SK-N-SH (cell line): ENCODE measurements around the gene NTM.

ENCODE experiments used
- CHD2 ChIP-seq: fragments of 150-350 bp; IDR thresholded peaks from 2 replicates; pipeline ENCODE4 v1.6.1; 2018; ENCODE audit warnings: low read length; ENCODE audit not compliant: partially characterized antibody
- CTCF ChIP-seq: fragments of 200-600 bp; sonication (generic); IDR thresholded peaks from 2 replicates; pipeline ENCODE4 v1.6.1; 2017; ENCODE audit warnings: antibody characterized with exemption, mild to moderate bottlenecking, moderate library complexity
- EP300 ChIP-seq, 2 experiments: IDR thresholded peaks; 2 replicates each; pipeline versions ENCODE4 v1.4.0 to v1.6.1; 2012; ENCODE audit warnings: borderline replicate concordance in 1 of 2, low read depth in 1 of 2, low read length in 1 of 2
- EZH2phosphoT487 ChIP-seq: fragments of 200-600 bp; sonication (generic); IDR thresholded peaks from 2 replicates; pipeline ENCODE4 v1.6.1; 2017; ENCODE audit warnings: low read depth, mixed run types, mild to moderate bottlenecking, antibody characterized with exemption, moderate library complexity, borderline replicate concordance
- FOXM1 ChIP-seq: IDR thresholded peaks from 2 replicates; pipeline ENCODE4 v1.4.0; 2012; ENCODE audit warnings: low read depth, mild to moderate bottlenecking
- MXI1 ChIP-seq: IDR thresholded peaks from 2 replicates; pipeline ENCODE4 v1.6.1; 2012; ENCODE audit warnings: mild to moderate bottlenecking, low read depth, low read length, improper control_type of control experiment
- POLR2AphosphoS5 ChIP-seq: IDR thresholded peaks from 2 replicates; pipeline ENCODE4 v1.6.1; 2012; ENCODE audit warnings: low read depth, low read length
- RAD21 ChIP-seq: IDR thresholded peaks from 2 replicates; pipeline ENCODE4 v1.6.1; 2012; ENCODE audit warnings: mild to moderate bottlenecking, low read length
- REST ChIP-seq: IDR thresholded peaks from 2 replicates; pipeline ENCODE4 v1.6.1; 2012; ENCODE audit warnings: mild to moderate bottlenecking, low read depth, low read length, moderate library complexity
- SIN3A ChIP-seq: IDR thresholded peaks from 2 replicates; pipeline ENCODE4 v1.6.1; 2012; ENCODE audit warnings: low read depth, mild to moderate bottlenecking, low read length, moderate library complexity, borderline replicate concordance
- SMC3 ChIP-seq: IDR thresholded peaks from 2 replicates; pipeline ENCODE4 v1.6.1; 2012; ENCODE audit warnings: low read depth, low read length, improper control_type of control experiment
- USF1 ChIP-seq: IDR thresholded peaks from 2 replicates; pipeline ENCODE4 v1.4.0; 2012; ENCODE audit warnings: low read depth, borderline replicate concordance
- USF2 ChIP-seq: fragments of 150-350 bp; IDR thresholded peaks from 2 replicates; pipeline ENCODE4 v1.6.1; 2017; ENCODE audit warnings: antibody characterized with exemption, low read length, low read depth, borderline replicate concordance
- ZBTB33 ChIP-seq: IDR thresholded peaks from 2 replicates; pipeline ENCODE4 v1.4.0; 2012; ENCODE audit warnings: low read depth, borderline replicate concordance

- no peak for TF ChIP-seq CTCF
- no peak for TF ChIP-seq POLR2AphosphoS5
- TF ChIP-seq CHD2: no peak
- TF ChIP-seq RAD21: no peak
- TF ChIP-seq EP300 (IDR thresholded peaks at IDR 0.05; ENCODE audit: borderline replicate concordance in 1 of 2, low read depth in 1 of 2, low read length in 1 of 2): no peak
- no peak for TF ChIP-seq SMC3
- TF ChIP-seq ZBTB33: no peak
- TF ChIP-seq SIN3A: no peak
- TF ChIP-seq USF2: no peak
- TF ChIP-seq EZH2phosphoT487: no peak
- TF ChIP-seq REST: no peak
- TF ChIP-seq FOXM1: no peak
- TF ChIP-seq USF1: no peak
- no peak for TF ChIP-seq MXI1
Measured at GRCh38 chr11:131331010-131331409, 39.4 kb upstream of the NTM start.
